Measurements from ENCODE around the gene SULT1A1. TPM values are rescaled to one million over a fixed set of nuclear protein-coding genes. Genes with fewer than 3 reads are reported as not detected.

Gene SULT1A1
- total and polyA plus RNA-seq, 2 of the 8 experiments (the other 6 are each of a cell fraction or from before 2014, with no cell fraction given) = 2.1 to 4.0 TPM

DNA sequence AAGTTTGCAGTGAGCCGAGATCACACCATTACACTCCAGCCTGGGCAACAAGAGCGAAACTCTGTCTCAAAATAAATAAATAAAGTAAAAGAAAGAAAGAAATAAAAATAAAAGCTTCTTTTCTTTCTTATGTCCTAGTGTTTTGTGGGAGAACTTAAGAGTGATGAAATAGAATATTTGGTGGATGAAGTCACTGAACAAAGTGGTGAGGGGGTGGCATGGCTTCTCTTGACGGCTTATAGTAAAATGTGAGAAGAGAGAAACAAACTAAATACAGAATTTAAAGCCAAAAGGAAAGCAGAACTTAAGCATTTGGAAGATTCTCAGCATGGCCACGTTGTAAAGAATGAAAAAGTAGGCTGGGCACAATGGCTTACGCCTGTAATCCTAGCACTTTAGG lies 40.8 kb downstream of the SULT1A1 start:
- Histone ChIP-seq H4K8ac (ENCODE audit: extremely low read depth, insufficient read depth, low read length) (no peak overlapping the region), H3K27me3 (replicated peaks in 1 of 4; ENCODE audit: control insufficient read depth in 3 of 4, extremely low read depth in 1 of 4, insufficient read depth in 3 of 4, low read length in 3 of 4) (no peaks in the 10 kb centered on the region; a peak in 1 of 7 replicates), H4K20me1 (replicated peaks in 1 of 2; ENCODE audit: control insufficient read depth in 1 of 2, insufficient read depth in 2 of 2, low read length in 2 of 2) (no peaks in the 10 kb centered on the region), H2BK20ac (ENCODE audit: low read length) (no peak overlapping the region), H3K79me1 (ENCODE audit: low read depth, low read length) (peaks cover 2% of the 10 kb centered on the region; the same call in 1 of the 2 replicates), H3K9ac (replicated peaks in 1 of 4; ENCODE audit: extremely low read depth in 1 of 4, low read depth in 3 of 4, low read length in 3 of 4) (no peak overlapping the region), H3K27ac (ENCODE audit: low read depth, low read length) (no peak overlapping the region), H2BK15ac (ENCODE audit: low read length) (no peak overlapping the region), H3K23me2 (ENCODE audit: low read depth, low read length) (no peaks in the 10 kb centered on the region), H3K36me3 (ENCODE audit: control insufficient read depth in 2 of 4, insufficient read depth in 4 of 4, low read length in 3 of 4) (peaks cover 0 to 3% (median 0%) of the 10 kb centered on the region in 4 experiments; a peak in 1 of 8 replicates), H2BK120ac (replicated peaks; ENCODE audit: low read depth, low read length) (no peak overlapping the region), H3K18ac (ENCODE audit: extremely low read depth, low read length) (no peak overlapping the region), H2BK5ac (ENCODE audit: low read depth, low read length) (no peak overlapping the region), H3K23ac (ENCODE audit: insufficient read length) (no peak overlapping the region), H2BK12ac (ENCODE audit: low read depth, low read length) (no peak overlapping the region), H3K79me2 (ENCODE audit: control insufficient read depth in 1 of 2, insufficient read depth in 2 of 2, low read length in 2 of 2) (no peaks in the 10 kb centered on the region; a peak in 1 of 4 replicates), H3K14ac (ENCODE audit: insufficient read length) (no peak overlapping the region), H3K4me3 (ENCODE audit: extremely low read depth in 1 of 4, insufficient read depth in 2 of 4, low read depth in 3 of 4, low read length in 4 of 4) (no peak overlapping the region), H4K91ac (replicated peaks; ENCODE audit: insufficient read length, low read length) (no peak overlapping the region), H4K5ac (ENCODE audit: insufficient read length, low read depth, low read length) (no peak overlapping the region), H3K4me1 (replicated peaks in 1 of 4; ENCODE audit: control insufficient read depth in 3 of 4, insufficient read depth in 4 of 4, low read length in 3 of 4) (peaks cover 2 to 10% (median 3%) of the 10 kb centered on the region in 4 experiments; a peak in 6 of 7 replicates), H3K56ac (replicated peaks; ENCODE audit: insufficient read length, low read depth, low read length) (no peak overlapping the region), H2AK5ac (ENCODE audit: low read depth, low read length) (no peak overlapping the region), H3K9me3 (ENCODE audit: insufficient read depth in 2 of 2, low read depth in 1 of 2, low read length in 1 of 2) (peaks cover 7 to 9% of the 10 kb centered on the region in 2 experiments), H3K4ac (replicated peaks; ENCODE audit: insufficient read length, low read depth, low read length) (no peak overlapping the region), H2AFZ (ENCODE audit: low read length) (no peak overlapping the region), H3K4me2 (ENCODE audit: insufficient read depth in 1 of 2, low read depth in 2 of 2, low read length in 2 of 2) (no peak overlapping the region)
- FAIRE-seq = no peak
- POLR2A ChIA-PET (ENCODE audit: partially characterized antibody) = no interaction called here
- CTCF ChIA-PET (ENCODE audit: partially characterized antibody) = interaction anchor here (1.3 to 1.5 kb wide), 3 partner anchors 10 to 48 kb away, joined by 3 read pairs; no protein-coding TSS in a partner anchor
- no peak for DNase-seq (ENCODE audit: low read depth in 1 of 2, low spot score in 2 of 2)
- WGBS, 2 experiments (ENCODE audit: extremely low coverage in 1 of 2, insufficient coverage in 1 of 2, insufficient read length in 1 of 2, insufficient replicate concordance in 2 of 2, low coverage in 1 of 2, low lambda C conversion rate in 2 of 2, missing lambda C conversion rate in 1 of 2) = 89% methylated on average over 5 of the region's 5 CpGs; no CpG with 5 or more reads in 1 of the 2 experiments
- no peak for TF ChIP-seq EZH2 (IDR thresholded peaks at IDR 0.05; ENCODE audit: low read depth, low read length, severe bottlenecking)

Measured in H1 (cell line).